Left renal pelvis (tissue), 4 donors: Measurements from ENCODE around the gene ATXN10. TPM values are rescaled to one million over a fixed set of nuclear protein-coding genes. Genes with fewer than 3 reads are reported as not detected.
"Not testable (repeated sequence)": the region's sequence is repeated elsewhere in the genome, so short reads cannot be mapped to it uniquely, and the experiment has no call there.

Source experiments
- DNase-seq, 4 donors: peaks; one replicate each; pipeline ENCODE4 v3.0.0-alpha.2; 2013; ENCODE audit warnings: low read depth in 4 of 4, low spot score in 3 of 4
- polyA plus RNA-seq, 4 donors: library from polyadenylated mRNA; unstranded; fragments of 120-200 nt; gene quantifications; one replicate each; pipeline ENCODE4 v1.2.1, GENCODE V29; 2013; ENCODE audit not compliant: insufficient read length in 4 of 4

The ATXN10 gene
- polyA plus RNA-seq, 4 donors: 250 to 339 (median 295) TPM

DNA sequence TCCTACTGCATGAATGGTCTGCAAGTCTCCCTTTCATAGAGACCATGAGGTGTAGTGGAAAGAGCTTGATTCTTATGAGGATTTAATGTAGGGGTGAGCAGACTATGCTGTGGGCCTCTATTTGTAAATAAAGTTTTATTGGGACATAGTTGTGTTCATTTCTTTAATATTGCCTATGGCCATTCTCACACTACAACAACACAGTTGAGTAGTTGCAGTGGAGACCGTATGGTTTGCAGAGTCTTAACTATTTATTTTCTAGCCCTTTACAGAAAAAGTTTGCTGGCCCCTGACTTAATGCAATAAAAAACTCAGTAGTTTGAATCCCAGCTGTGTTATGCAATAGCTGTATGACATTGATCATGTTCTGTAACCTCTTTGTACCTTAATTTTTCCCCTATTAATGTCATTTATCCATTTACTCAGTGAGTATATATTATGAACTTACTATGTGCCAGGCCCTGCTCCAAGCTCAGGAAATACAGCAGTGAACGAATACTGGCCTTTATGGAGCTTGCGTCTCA is 106.3 kb downstream of the ATXN10 start:
- no peak for DNase-seq

DNA sequence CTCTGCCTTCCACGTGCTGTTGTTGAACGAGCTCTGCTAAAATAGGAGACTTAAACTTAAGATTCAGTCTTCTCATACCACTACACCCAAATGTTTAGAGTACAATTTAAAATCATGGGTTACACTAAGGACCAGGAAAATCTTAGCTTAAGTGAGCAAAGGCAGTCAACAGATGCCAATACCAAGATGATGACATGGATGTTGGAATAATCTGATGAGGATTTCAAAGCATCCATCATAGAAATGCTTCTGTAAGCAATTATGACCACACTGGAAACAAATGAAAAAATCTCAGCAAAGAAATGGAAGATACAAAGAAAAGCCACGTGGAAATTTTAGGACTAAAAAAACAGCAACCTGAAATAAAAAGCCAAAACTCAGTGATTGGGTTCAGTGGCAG is 109.8 kb downstream of the ATXN10 start:
- DNase-seq: no peak

DNA sequence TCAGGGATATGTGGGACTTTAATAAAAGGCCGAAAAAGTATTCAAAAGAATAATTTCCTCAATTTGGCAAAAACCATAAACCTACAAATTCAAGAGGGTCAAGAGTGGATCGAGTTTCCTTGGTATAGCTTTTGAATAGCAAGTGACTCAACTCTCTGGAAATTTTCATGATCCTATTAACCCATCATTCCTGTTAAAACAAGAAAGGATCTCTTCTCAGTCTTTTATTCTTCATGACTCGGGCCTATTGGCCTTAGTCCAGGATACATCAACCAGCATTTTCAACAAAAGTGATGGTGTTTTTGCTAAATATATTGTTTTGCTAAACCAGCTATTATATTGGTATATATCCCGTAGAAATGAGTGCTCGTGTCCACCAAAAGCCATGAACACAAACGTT is 110.3 kb downstream of the ATXN10 start:
- DNase-seq: no peak

DNA sequence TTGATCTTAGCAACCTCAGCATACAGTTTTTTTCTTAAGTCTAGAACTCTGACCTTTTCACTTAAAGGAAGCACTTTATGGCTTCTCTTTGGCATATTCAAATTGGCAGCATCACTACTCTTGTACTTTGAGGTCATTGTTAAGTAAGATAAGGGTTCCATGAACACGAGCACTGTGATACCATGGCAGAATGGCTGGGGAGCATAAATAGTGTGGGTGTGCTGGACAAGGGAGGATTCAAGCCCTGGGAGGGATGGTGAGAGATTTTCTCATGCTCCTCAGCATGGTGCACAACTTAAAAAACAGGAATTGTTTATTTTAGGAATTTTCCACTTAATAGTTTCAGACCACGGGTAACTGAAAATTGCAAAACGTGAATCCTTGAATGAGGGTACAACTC is 111.4 kb downstream of the ATXN10 start:
- DNase-seq: no peak

DNA sequence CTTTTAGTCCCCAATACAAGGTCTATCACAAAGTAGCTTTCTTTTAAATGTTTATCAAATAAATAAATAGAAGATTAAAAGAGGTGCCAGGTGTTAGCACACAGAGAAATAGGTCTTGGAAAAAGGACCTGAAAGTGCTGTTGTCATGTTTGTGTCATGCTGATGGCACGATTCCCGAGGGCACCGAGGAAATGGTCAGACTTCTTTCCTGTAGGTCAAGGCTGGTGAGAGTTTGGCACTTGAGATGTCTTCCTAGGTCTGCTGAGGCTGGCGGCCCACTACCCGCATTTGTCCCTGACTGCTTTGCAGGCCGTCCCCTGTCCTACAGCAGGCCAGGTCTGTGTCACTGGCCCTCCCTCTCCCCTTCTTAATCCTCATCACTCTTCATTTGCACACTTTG is 112.1 kb downstream of the ATXN10 start:
- DNase-seq: no peak

DNA sequence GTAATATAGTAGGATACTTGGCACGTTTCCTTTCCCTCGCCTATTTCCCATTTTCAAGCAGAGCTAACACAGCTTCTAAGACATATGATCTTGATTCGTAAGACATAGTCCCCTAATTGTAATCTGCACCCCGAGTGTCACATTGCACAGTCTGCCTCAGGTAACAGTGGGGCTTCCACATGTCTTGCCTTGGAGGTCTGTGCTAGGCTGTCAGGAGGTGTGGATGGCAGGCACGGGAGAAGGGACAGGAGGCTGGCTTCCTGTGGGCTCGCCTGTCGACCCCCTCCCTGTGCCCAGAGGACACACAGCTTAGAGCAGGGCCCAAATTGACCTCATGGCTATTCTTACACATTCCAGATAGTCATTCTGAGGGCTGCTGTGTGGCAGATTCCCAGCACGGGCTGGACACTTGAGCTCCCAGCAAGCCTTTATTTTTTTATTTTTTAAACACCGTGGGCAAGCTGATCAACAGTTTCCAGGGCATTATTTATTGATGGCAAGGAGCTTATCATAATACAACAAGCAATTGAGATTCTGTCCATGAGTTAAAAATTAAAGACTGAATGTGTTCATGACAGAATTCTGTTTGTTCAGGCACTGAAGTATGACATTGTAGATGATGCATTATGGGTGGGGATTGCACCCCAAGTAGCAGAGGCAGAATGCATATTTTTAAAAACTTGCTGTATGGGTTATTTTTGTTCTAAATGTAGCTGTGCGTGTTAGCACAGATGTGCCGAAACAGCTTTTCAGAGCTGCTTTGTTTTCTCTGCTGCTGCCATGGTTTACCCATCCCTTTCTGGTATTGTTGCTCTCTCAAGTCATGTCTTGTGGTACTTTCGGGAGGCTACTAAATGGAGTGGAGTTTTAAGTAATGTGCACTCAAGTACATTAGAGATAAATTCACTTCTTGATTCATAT is 113.0 kb downstream of the ATXN10 start:
- DNase-seq: no peak

DNA sequence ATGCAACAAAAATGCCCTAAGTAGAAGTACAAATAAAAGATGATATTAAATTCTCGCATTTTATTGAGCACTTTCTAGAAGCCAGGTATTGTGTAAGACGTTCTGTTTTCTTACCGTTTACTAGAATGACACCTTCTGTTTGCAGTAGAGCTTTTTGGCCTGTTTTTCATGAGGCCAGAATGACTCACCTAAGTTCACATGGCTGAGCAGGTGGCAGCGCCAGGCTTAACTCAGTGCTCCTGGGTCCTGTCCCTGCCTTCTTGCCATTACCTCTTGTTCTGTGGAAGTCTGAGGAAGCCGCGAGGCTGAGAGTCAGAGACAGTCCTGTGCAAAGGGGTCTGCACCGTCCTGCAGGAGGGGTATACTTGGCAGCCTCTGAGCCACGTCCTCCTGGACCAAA is 113.8 kb downstream of the ATXN10 start:
- no peak for DNase-seq

DNA sequence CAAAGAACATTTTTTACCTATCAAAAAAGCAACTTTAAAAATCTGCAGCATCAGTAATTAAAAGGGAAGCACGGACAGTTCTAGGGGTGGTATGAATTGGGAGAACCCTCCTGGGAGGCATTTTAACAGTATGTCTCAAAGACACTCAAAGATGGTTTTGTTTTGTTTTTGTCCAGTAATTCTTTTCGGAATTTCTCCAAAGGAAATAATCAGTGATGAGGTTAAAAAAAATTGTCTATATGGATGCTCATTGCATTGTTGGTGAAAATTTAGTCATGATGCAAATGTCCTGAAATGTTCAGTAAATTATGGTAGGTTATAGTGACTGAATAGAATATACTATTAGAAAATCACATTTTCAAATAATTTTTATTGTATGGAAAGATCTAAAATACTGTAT is 115.1 kb downstream of the ATXN10 start:
- no peak for DNase-seq

DNA sequence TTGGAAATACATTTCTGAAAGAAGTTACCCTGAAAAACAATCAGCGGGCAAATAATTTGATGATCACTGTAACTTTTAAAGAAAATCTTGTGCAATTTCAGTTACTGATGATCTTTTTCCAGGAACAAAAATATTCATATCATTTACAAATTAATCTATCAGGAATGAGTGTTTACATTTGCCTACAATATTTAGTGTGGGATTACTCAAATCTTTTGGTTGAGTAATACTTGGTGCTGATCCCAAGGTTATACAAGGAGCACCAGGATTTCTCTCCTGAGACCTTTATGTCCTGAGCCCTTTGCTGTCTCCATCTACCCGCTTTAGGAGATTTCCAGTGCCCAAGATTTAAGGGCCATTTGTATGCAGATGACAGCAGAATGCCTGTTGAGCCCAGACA is 116.1 kb downstream of the ATXN10 start:
- DNase-seq: no peak

DNA sequence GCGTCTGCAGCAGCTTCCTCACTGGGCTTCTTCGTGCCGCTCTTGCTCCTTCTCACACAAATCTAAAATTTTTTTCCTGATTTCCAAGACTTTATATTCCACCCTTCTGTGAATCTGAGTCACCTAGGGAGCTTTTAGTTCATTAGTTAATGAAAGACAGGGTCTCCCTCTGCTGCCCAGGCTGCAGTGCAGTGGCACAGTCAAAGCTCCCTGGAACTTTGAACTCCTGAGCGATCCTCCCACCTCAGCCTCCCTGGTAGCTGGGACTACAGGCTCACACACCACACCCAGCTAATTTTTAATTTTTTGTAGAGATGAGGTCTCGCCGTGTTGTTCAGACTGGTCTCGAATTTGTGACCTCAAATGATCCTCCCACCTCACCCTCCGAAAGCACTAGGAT is 116.9 kb downstream of the ATXN10 start:
- no peak for DNase-seq

DNA sequence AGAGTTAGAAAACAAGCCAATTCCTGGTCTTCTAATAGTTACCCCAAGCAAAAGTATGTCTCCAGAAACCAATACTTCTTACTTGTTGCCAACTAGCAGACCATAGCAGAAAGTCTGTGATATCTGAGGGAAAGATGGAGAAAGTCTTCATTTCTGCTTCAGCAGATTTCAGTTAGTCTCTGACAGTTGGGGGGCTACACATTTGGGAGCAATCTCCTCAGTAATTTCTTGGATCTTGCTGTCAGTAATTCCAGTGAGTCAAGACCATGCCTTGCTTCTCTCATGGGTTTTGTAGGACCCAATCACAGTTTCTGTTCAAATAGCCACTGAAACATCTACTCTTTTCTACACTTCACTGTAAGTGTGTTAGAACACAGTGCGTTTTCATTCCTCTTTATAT is 118.8 kb downstream of the ATXN10 start:
- no peak for DNase-seq

DNA sequence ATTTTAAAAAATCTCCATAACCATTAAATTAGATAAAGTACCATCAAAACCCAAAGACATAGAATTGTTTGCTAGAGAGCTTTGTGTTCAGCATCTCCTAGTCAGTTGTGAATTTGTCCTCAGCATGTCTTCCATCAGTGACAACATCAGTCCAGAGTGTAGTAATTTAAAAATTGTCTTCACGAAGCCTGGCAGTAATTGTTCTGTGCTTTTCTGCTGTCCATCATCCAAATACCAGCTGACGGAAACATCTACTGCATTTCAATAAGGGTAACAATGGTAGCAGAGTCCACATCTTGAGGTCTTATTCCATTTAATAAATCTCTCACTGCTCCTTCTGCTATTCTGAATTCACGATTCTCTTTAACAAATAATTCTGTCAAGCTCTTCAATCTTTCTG is 121.5 kb downstream of the ATXN10 start:
- DNase-seq: no peak

DNA sequence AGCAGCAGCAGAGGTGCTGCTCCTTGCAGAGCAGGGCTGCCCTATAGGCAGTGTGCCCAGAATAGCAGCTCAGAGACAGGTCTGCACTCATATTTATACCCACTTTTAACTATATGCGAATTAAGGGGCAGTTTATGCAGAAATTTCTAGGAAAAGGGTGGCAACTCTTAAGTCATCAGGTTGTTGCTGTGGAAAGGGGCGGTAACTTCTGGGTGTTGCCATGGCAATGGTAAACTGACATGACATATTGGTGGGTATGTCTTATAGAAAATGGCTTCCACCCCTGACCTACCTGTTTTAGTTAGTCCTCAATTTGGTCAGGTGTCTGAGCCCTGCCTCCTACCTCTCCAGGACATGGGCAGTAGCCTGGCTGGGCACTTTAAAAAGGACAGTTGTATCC is 122.3 kb downstream of the ATXN10 start:
- no peak for DNase-seq

DNA sequence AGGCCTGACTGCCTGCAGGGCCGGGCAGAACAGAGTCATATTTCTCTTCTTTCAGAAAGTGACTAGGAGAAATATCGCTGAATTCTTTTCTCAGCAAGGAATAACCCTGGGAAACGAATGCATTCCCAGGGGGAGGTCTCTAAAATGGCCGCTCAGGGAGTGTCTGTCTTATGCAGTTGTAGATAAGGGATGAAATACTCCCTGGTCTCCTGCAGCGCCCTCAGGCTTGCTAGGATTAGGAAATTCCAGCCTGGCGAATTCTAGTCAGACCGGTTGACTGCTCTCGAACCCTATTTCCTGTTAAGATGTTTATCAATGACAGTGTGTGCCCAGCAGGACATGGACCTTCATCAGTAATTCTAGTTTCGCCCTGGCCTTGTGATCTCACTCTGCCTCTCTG is 124.4 kb downstream of the ATXN10 start:
- DNase-seq: not testable (repeated sequence)

DNA sequence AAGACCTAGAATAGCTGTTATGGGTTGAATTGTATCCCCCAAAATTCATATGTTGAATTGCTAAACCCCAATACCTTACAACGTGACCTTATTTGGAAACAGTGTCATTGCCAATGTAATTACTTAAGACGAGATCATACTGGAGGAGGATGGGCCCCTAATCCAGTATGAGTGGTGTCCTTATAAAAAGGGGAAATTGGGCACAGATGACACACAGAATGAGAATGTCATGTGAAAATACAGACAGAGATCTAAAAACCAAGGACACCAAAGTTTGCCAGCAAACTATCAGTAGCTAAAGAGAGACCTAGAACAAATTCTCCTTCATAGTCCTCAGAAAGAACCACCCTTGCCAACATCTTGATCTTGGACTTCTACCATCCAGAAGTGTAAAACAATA is 127.7 kb downstream of the ATXN10 start:
- no peak for DNase-seq

DNA sequence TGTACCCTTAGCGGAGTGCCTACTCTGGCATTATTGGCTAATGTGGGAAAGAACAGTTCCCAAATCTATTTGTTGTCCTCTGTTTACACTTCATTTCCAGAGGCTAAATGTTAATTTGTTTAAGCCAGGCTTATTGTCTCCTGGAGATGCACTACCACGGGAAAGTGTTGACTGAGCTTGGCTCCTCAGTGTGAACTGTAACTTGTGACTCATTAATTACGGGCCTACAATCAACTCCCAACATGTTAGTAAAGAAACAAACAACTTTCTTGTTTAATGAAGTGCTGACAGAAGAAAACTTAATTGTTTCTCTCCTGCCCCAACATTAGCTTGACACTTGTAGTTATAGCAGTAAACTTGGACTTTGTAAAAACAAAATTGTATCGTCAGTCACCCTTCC is 130.4 kb downstream of the ATXN10 start:
- DNase-seq: no peak

DNA sequence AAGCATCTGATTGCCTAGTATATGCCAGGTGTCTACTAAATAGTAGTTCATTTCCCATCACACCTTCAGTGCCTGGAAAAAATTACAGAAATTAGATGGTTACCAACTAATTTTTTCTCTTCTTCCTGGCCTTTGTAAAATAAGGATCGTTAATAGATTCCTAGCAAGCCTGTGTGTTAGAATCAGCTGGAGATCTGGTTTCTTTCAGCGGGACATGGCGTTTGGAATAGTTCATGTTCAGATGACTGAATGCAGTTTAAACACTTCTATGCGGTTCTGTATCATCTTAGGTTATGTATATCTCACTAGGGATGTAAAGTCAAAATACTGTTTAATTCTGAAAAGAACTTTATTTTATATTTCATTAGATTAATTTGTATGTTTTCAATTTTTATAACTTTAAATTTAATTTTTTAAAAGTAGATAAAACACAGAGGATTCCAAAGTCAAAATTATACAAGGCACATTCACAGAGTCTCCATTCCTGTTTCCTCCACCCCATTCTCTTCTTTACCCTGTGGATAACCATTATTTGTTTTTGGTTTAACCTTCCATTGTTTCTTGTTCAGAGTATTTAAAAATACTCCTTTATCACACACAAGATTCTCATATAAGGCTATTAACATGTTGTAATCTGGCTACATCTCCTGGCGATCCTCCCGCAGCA is 132.8 kb downstream of the ATXN10 start:
- no peak for DNase-seq

DNA sequence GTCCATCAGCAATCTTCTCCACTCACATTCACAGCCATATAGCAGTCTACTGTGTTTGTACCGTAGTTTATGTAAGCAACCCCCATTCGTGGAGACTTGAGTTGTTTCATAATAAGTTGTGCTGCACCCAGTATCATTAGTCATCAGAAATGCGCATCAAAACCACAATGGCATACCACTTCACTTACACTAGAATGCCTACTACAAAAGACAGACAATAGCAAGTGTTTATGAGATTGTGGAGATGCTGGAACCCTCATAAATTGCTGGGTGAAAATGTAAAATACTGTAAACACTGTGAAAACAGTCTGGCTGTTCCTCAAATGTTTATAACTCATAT is 133.3 kb downstream of the ATXN10 start:
- no peak for DNase-seq

DNA sequence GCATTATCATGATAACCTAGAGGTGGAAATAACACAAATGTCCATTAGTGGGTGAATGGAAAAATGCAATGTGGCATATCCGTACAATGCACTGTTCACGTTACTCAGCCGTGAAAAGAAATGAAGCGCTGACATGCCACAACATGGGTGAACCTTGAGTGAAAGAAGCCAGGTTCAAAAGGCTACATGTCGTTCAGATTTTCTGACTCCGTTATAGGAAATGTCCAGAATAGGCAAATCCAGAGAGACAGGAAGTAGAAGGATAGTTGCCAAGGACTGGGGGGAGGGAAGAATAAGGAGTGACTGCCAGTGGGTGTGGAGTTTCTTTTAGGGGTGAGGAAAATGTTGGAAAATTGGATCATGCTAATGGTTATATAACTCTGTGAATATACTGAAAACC is 133.8 kb downstream of the ATXN10 start:
- DNase-seq: no peak

DNA sequence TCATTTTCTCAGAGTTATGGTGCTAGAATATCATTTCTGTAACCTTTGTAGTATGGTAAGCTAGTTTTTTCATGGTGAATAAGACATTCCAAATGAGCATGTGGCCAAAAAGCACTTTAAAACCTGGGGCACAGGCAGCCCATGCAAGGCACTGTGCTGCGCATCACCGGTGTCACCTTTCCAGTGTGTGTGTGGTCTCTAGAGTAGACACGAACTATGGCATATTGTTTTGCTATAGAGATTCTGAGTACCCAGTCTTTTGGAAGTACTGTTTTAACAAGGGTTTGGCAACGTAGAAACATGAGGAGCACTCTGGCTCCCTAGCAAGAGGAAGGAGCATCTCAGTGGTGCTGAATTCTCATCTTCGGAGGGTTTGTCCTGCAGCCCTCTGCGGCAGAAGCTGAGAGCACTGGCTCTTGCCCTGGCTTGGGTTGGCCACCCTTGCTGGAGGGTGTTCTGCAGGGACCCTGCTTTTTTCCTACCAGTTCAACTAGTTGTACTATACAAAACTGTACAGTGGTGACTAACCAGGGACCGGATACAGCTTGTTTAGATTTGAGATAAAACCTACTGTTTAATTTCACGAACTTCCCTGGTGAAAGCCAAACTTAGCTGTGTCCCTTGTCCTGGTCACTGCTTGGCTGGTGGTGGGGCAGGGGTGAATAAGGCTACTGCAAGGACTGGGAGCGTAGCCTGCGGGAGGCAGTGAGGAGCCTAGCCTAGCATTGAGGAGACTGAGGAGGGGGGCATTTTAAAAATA is 135.7 kb downstream of the ATXN10 start:
- DNase-seq: no peak

DNA sequence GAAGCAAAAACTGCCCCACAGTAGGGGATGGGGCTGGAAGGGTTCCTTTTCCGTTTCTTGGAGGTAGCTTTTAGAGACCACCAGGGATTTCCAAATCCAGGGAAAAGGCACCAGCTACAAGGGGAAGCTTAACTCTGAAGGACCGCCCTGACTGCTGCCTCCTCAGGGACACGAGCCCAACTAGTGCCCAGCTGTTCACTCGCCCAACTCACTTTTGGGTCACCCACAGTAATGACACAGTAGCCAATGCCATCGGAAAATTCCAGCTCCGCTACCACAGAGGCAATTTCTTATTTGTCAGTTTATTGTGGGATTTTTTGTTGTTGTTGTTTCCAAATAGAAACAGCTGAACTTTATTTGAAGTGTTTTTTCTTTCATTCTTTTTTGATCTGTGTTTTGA is 141.3 kb downstream of the ATXN10 start:
- no peak for DNase-seq
